Skeletal muscle satellite cell (primary cell): ENCODE measurements around the gene WDR1.

Experiments
- H3K27me3 ChIP-seq: 2 replicates; pipeline ENCODE4 v1.7.0; 2013; ENCODE audit warnings: low read length; ENCODE audit not compliant: control insufficient read depth, insufficient read depth
- H3K36me3 ChIP-seq: 2 replicates; pipeline ENCODE4 v1.7.0; 2013; ENCODE audit warnings: mild to moderate bottlenecking, control low read depth, low read length; ENCODE audit not compliant: insufficient read depth
- H3K4me1 ChIP-seq: 2 replicates; pipeline ENCODE4 v1.7.0; 2013; ENCODE audit warnings: low read length; ENCODE audit not compliant: control insufficient read depth, insufficient read depth
- H3K4me2 ChIP-seq: 2 replicates; pipeline ENCODE4 v1.7.0; 2013; ENCODE audit warnings: mild to moderate bottlenecking, low read length
- H3K4me3 ChIP-seq: 2 replicates; pipeline ENCODE4 v1.7.0; 2013; ENCODE audit warnings: low read length
- H3K9ac ChIP-seq: 2 replicates; pipeline ENCODE4 v1.7.0; 2013; ENCODE audit warnings: mild to moderate bottlenecking, low read depth, low read length, moderate library complexity
- H3K9me3 ChIP-seq: replicated peaks from 2 replicates; pipeline ENCODE4 v1.7.0; 2013; ENCODE audit warnings: mild to moderate bottlenecking, control low read depth, low read length

Gene WDR1

DNA sequence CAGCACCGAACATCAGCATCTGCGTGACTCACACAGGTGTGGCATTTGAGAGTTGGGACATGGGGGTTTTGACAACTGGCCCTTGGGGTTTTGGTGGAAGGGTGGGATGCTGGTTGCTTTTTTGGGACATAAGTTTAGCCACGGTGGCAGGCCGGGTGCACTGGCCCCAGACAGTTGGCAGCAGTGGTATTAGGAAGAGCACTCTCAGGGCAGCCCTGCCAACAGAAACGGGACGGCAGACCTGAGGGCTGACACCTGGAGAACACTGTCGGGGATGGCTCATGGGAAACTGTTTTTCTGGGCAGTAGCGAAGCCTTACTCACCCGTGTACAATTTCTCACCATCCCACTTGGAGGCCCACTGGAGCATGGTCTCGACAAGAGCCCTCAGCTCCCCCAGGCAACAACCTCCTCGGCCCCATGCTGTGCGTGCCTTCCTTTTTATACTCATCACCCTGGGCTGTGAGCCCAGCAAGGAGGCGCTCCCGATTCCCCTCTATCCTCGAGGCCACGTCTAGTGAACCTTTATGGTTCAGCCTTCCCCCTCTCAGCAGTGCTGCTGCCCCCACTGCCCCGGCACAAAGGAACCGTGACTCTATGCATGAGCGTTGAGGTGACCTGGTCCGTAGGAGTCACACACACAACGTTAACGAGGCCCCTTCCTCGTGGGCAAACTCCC, 30.6 kb downstream of the WDR1 start:
- Histone ChIP-seq H3K36me3 (peaks cover 99% of the 10 kb centered on the region), H3K27me3 (no peaks in the 10 kb centered on the region), H3K4me2 (no peak overlapping the region)

DNA sequence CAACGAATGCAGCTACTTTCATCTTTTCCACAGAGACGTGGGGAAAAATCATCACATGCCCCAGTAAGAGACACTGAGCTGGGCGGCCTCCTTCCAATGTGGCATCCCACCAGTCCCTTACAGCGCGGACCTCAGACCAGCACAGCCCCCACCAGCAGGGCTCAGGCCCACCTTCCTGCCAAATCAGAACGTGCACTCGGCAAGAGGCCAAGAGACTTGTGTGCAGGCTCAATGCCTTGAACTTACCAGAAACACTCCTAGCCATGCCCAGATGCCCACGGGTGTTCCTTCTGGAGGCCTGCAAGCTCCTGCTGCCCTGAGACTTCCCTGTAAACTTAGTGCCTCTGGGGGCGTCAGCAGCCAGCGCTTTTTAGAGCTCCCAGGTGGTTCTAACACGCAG, 31.2 kb downstream of the WDR1 start:
- Histone ChIP-seq H3K4me3 (no peak overlapping the region), H3K9me3 (no peaks in the 10 kb centered on the region), H3K36me3 (peaks cover 99% of the 10 kb centered on the region), H3K4me2 (no peak overlapping the region), H3K4me1 (no peaks in the 10 kb centered on the region), H3K27me3 (no peaks in the 10 kb centered on the region), H3K9ac (no peak overlapping the region)

More for the DNA sequence above, 30.6 kb downstream of the WDR1 start:
- Histone ChIP-seq H3K9ac (no peak overlapping the region), H3K4me3 (no peak overlapping the region), H3K4me1 (no peaks in the 10 kb centered on the region), H3K9me3 (no peaks in the 10 kb centered on the region)

DNA sequence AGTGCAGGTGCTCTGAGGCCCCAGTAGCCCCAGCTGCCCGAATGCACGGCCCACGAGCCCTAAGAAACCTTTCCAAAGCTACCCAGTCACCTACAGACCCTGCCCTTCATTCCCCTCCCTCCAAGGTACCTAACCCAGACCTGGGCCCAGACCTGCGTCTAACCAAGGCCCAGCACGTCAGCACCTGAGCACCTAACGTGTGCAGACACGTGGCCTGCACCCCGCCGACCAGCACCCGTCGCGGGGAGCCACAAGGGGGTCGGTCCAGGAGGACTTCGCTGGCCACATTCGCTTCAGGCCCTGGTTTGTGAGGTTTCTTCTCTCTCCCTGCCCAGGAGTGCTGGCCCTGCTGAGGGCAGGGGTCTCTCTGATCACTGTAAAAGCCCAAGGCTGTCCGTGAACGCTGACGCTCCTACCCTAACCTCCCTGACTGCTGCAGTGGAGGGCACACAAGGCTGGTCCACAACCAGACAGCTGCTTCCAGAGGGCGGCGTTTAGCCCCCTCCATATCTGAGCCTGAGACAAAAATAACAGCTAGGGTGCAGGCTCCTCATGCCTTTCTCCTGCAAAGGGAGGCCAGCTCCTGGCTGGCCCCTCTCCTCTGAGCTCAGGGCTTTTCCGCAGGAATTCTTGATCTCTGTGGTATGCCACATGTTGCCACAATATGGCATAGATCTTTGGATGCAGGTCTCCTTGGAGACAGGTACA, 31.8 kb downstream of the WDR1 start:
- H3K27me3 ChIP-seq = no peaks in the 10 kb centered on the region
- no peaks in the 10 kb centered on the region for H3K4me1 ChIP-seq
- no peak overlapping the region for H3K4me2 ChIP-seq
- peaks cover 99% of the 10 kb centered on the region for H3K36me3 ChIP-seq
- H3K9ac ChIP-seq = no peak overlapping the region
- H3K9me3 ChIP-seq = no peaks in the 10 kb centered on the region
- no peak overlapping the region for H3K4me3 ChIP-seq

DNA sequence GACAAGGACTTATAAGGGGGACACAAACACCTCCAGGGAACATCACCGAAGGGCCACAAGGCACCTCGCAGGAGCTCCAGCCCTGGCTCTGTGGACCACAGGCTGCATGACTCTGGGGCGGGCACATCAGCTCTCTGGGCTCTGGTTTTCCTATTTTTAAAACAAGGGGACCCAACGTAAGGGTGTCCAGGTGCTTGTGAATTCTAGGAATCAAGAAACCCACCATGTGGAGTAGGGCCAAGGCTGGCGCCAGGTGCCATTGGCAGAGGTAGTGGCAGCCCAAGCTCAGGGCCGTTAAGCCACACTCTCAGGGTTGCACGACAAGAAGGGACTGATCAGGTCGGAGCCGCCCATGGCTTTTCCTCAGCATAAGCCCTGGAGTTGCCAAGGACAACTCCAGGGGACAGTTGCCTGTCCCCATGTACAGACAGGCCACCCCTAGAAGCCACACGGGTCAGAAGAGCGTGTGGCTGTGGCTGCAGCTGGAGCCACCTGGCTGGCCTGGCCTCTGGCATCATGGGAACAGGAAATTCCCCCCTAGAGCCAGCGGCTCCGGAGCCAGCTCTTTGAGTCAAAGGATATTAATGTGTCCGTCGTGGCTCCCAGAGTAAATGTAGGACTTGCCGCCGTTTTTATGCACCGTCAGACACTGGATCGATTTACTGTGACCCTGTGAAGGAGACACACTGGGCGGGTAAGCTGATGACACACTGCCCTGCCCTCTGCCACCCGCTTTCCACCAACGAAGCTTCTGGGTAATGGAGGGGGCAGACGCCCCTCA, 32.5 kb downstream of the WDR1 start:
- no peaks in the 10 kb centered on the region for H3K27me3 ChIP-seq
- no peaks in the 10 kb centered on the region for H3K4me1 ChIP-seq
- H3K4me2 ChIP-seq = no peak overlapping the region
- peaks cover 99% of the 10 kb centered on the region for H3K36me3 ChIP-seq
- no peak overlapping the region for H3K4me3 ChIP-seq
- H3K9ac ChIP-seq = no peak overlapping the region
- no peaks in the 10 kb centered on the region for H3K9me3 ChIP-seq

DNA sequence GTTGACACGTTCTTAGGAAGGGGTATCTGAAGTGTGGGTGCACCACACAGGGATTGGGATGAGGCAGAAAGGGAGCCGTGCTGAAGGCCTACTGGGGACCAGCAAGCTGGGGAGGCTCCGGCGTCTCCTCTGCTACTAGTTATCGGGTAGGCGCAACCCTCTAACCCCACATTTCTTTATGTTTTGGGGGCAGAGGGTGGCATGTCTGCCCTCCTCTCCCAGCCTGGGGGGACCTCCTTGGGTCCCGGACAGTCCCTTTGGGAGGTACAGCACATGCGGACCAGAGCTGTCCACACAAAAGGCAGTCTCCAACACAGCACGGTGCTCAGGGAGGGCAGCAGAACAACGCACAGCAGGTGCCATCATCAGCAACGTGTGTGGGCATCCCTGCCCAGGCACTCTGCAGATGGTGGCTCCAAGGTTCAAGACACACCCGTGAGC, 33.2 kb downstream of the WDR1 start:
- Histone ChIP-seq H3K4me1 (peaks cover 2% of the 10 kb centered on the region), H3K36me3 (peaks cover 99% of the 10 kb centered on the region), H3K4me2 (no peak overlapping the region), H3K9ac (no peak overlapping the region), H3K4me3 (no peak overlapping the region), H3K9me3 (no peaks in the 10 kb centered on the region), H3K27me3 (no peaks in the 10 kb centered on the region)

DNA sequence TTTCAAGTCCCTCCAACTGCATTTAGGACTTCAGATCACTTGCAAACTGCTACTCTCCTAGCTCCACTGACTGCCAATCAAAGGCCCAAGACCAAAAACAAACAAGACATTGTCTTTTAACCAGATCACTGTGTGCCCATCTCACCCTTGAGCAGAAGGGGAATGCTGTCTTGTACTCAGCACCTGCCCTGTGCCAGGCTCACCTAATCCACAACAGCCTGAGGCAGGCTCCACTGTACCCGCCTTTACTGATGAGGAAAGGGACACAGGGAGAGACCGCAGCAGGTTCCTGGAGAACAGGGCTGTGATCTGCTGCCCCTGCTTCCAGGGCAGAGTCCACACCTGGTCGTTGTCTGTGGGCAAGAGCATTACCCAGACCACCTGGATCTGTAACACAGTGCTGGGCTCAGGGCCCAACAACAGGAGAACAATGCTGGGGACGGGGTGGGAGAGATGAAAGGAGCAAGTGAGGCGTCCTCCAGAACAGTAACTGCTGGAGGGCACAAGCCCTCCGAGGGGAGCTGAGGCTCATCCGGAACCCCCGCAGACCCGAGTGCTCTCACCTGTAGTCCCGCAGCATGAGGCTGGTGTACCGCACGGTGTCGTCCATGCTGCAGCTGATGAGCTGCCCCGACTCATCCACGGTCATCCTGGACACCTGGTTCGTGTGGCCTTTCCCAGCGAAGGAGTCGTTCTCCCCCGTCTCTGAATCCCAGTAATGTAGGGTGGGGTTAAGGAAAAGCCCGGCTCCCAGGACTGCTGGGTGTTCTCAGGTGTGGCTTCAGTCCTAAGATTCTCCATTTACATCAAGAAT, 33.9 kb downstream of the WDR1 start:
- peaks cover 9% of the 10 kb centered on the region for H3K4me1 ChIP-seq
- H3K4me2 ChIP-seq = no peak overlapping the region
- no peaks in the 10 kb centered on the region for H3K9me3 ChIP-seq
- H3K4me3 ChIP-seq = no peak overlapping the region
- H3K36me3 ChIP-seq = peaks cover 99% of the 10 kb centered on the region
- H3K27me3 ChIP-seq = no peaks in the 10 kb centered on the region
- no peak overlapping the region for H3K9ac ChIP-seq

DNA sequence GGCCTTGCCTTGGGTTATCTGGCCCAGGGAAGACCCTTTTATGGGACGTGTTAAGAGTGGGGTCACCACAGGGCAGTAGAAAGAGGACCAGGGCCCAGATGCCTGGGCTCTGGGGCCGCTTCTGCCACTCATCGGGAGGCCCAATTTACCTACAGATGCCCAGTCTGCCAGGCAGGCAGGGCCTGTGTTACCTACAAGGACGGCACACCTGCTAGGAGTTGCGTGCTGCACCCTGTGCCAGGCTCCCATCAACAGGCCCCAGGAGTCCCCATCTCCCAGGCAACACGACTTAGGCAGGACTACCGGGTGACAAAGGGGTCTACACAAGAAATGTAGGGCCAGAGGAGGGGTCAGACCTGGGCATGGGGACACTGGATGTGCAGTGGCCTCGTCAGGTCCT, 34.6 kb downstream of the WDR1 start:
- H3K4me1 ChIP-seq = peaks cover 10% of the 10 kb centered on the region
- H3K9ac ChIP-seq = no peak overlapping the region
- H3K9me3 ChIP-seq = no peaks in the 10 kb centered on the region
- H3K4me3 ChIP-seq = no peak overlapping the region
- H3K27me3 ChIP-seq = no peaks in the 10 kb centered on the region
- no peak overlapping the region for H3K4me2 ChIP-seq
- peaks cover 99% of the 10 kb centered on the region for H3K36me3 ChIP-seq

DNA sequence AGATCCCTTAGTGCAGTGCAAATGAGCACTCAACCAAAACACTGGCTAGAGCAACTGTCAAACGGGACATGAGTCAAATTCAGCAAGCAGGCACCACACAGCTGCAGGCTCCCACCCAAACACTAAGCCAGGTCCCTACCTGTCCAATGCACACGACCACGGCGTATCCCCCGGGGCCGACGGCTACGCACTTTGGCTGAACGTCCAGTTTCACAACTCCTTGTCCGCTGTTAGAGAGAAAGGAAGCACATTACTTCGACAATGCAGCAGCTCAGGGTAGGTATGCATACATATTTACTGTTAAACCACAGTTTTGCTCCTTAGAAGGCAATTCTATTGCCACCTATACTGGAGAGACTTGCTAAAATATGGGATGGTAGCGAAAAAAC, 35.4 kb downstream of the WDR1 start:
- H3K4me1 ChIP-seq = peaks cover 10% of the 10 kb centered on the region
- no peaks in the 10 kb centered on the region for H3K27me3 ChIP-seq
- H3K9ac ChIP-seq = no peak overlapping the region
- peaks cover 99% of the 10 kb centered on the region for H3K36me3 ChIP-seq
- H3K4me3 ChIP-seq = no peak overlapping the region
- no peak overlapping the region for H3K4me2 ChIP-seq
- H3K9me3 ChIP-seq = no peaks in the 10 kb centered on the region

DNA sequence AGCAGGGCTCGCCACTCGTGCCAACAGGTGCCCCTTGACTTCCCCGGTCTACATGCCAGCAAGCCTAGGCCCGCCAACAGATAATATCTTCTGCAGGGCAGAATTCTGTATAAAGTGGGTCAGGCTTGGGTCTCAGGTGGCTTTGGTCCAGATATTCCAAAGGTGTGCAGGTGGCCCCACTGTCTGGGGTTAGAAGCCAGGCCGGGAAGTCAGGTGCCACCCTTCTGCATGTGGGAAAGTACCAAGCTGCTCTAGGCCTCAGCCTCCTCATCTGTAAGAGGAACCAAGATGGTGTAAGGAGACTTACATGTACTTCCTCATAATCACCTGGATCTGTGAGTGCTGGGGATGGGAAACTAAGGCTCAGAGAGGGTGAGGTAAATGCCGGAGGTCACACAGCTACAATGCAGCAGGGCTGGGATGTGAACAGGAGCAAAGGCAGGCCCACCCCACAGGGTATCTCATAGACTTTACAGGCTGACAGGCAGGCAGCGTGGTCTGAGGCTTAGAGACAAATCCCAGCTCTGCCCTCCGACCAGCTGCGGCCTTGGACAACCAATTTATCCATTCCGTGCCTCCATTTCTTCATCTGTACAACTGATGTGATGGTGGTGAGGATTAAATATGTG, 35.9 kb downstream of the WDR1 start:
- Histone ChIP-seq H3K36me3 (peaks cover 99% of the 10 kb centered on the region), H3K4me2 (no peak overlapping the region), H3K4me3 (no peak overlapping the region), H3K4me1 (peaks cover 10% of the 10 kb centered on the region), H3K27me3 (no peaks in the 10 kb centered on the region), H3K9me3 (no peaks in the 10 kb centered on the region), H3K9ac (no peak overlapping the region)

DNA sequence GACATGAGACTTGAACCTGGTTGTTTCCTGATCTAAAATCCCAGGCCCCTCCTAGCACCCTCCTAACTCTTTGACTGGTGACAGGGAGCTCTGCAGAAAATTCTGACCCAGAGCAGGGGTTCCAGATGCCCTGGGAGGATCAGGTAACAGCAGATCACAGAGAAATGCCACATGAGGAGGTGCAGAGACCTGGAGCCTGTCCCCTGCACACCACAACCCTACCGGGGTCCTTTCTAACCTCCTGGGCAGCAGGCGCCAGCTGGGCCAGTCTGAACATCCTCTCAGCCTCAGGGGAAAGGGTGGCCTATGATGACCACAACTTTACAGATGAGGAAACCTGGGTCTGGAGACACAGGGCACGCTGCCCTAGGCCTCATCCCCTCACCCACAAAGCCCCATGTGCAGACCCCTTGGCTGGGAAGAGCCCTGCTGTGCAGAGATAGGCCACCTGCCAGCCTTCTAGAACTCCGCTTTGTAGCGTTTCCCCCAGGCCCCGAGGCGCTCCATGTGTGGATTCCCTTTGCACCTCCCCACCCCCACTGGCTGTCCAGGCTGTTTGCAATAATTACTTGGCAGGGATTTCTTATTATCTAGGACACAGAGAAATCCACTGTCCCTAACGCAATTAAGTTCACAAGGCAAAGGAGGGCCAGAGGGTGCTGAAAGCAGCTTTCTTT, 36.5 kb downstream of the WDR1 start:
- no peaks in the 10 kb centered on the region for H3K9me3 ChIP-seq
- H3K4me2 ChIP-seq = no peak overlapping the region
- no peak overlapping the region for H3K9ac ChIP-seq
- no peak overlapping the region for H3K4me3 ChIP-seq
- H3K27me3 ChIP-seq = no peaks in the 10 kb centered on the region
- H3K4me1 ChIP-seq = peaks cover 10% of the 10 kb centered on the region
- H3K36me3 ChIP-seq = peaks cover 99% of the 10 kb centered on the region
